ENCODE results near the gene CFAP92.
A peak's percentile ranks its signal among the peaks of the same experiment; 100 is the strongest.

The CFAP92 gene

DNA sequence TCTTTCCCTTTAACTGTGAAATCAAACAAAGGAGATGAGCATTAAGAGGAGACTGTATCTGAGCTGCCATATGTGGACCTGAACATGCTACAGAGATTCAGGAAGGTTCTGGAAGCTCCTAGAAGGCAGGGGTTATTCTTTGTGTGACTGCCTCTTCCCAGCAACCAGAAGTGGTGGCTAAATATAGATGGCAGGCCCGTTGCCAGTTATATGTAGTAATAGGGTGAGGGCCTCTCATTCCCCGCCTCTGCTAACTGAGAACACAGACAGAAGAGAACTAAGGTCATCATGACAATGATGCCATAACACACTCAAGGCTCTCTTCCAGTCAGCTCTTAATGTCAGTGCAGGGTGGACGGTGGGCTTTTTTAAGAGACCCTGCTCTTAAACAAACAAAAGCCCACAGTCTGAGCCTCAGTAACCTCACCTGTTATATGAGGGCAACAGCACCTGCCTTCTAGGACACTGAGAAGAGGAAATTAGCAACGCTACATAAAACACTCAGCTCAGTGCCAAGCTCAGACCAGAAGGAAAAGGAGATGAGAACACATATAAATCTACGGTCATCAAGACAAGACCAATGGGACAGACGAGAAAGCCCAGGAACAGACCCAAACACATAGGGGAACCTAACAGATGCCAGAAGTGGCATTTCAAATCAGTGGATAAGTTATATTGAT is 22.3 kb downstream of the CFAP92 start:
- Histone ChIP-seq H3K23ac (ENCODE audit: low read length) (no peak overlapping the region), H4K8ac (ENCODE audit: low read depth, low read length) (no peak overlapping the region), H3K27ac (ENCODE audit: low read depth, low read length) (no peak overlapping the region), H3K36me3 (ENCODE audit: control insufficient read depth, insufficient read depth, low read length) (no peaks in the 10 kb centered on the region), H4K5ac (ENCODE audit: low read length) (no peak overlapping the region), H3K4me2 (ENCODE audit: low read length) (no peak overlapping the region), H3K4me3 (ENCODE audit: low read length) (no peak overlapping the region), H3K27me3 (ENCODE audit: insufficient read depth, low read length, poor library complexity) (no peaks in the 10 kb centered on the region), H3K79me2 (ENCODE audit: control insufficient read depth, insufficient read depth, low read length) (no peaks in the 10 kb centered on the region), H3K9ac (ENCODE audit: low read length) (no peak overlapping the region), H2AK5ac (ENCODE audit: low read length) (no peak overlapping the region), H3K18ac (ENCODE audit: low read length) (no peak overlapping the region), H2BK120ac (ENCODE audit: low read depth, low read length) (no peak overlapping the region), H3K4ac (ENCODE audit: low read depth, low read length) (no peak overlapping the region), H2BK5ac (ENCODE audit: low read length) (no peak overlapping the region), H3K56ac (ENCODE audit: low read length) (no peak overlapping the region), H3K4me1 (ENCODE audit: control insufficient read depth, low read depth, low read length) (no peaks in the 10 kb centered on the region), H2BK15ac (replicated peaks; ENCODE audit: low read depth) (no peak overlapping the region), H3K79me1 (ENCODE audit: low read length) (no peaks in the 10 kb centered on the region)
- no peak for DNase-seq
- WGBS (ENCODE audit: extremely low coverage, insufficient coverage, low lambda C conversion rate), result no CpG with 5 or more reads among the region's 6 CpGs

DNA sequence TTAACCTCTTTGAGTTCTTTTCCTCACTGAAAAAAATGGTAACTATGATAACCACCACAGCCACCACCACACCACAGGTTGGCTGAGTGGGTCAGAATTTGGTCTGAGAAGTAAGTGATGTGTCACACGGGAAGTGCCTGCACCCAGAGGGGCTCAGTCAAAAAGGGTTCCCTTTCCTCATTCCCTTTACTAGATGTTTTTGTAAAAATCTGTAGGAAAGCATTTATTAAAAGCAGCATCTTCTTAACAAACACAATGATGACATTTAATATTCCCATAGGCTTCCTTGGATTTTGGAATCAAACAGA is 23.2 kb downstream of the CFAP92 start:
- H3K27ac ChIP-seq (ENCODE audit: low read depth, low read length), result no peak overlapping the region
- H3K4me1 ChIP-seq (ENCODE audit: control insufficient read depth, low read depth, low read length), result no peaks in the 10 kb centered on the region
- H3K23ac ChIP-seq (ENCODE audit: low read length), result no peak overlapping the region
- no peak overlapping the region for H3K4ac ChIP-seq (ENCODE audit: low read depth, low read length)
- H3K4me3 ChIP-seq (ENCODE audit: low read length), result no peak overlapping the region
- no peaks in the 10 kb centered on the region for H3K79me1 ChIP-seq (ENCODE audit: low read length)
- H2BK5ac ChIP-seq (ENCODE audit: low read length), result no peak overlapping the region
- H4K8ac ChIP-seq (ENCODE audit: low read depth, low read length), result no peak overlapping the region
- no peak overlapping the region for H3K18ac ChIP-seq (ENCODE audit: low read length)
- no peak overlapping the region for H3K4me2 ChIP-seq (ENCODE audit: low read length)
- DNase-seq, result no peak
- no peak overlapping the region for H2BK15ac ChIP-seq (replicated peaks; ENCODE audit: low read depth)
- H4K5ac ChIP-seq (ENCODE audit: low read length), result no peak overlapping the region
- H3K56ac ChIP-seq (ENCODE audit: low read length), result no peak overlapping the region
- H3K36me3 ChIP-seq (ENCODE audit: control insufficient read depth, insufficient read depth, low read length), result no peaks in the 10 kb centered on the region
- H2BK120ac ChIP-seq (ENCODE audit: low read depth, low read length), result no peak overlapping the region
- no CpG with 5 or more reads among the region's 1 CpG for WGBS (ENCODE audit: extremely low coverage, insufficient coverage, low lambda C conversion rate)
- no peaks in the 10 kb centered on the region for H3K79me2 ChIP-seq (ENCODE audit: control insufficient read depth, insufficient read depth, low read length)
- H2AK5ac ChIP-seq (ENCODE audit: low read length), result no peak overlapping the region
- H3K9ac ChIP-seq (ENCODE audit: low read length), result no peak overlapping the region
- no peaks in the 10 kb centered on the region for H3K27me3 ChIP-seq (ENCODE audit: insufficient read depth, low read length, poor library complexity)

DNA sequence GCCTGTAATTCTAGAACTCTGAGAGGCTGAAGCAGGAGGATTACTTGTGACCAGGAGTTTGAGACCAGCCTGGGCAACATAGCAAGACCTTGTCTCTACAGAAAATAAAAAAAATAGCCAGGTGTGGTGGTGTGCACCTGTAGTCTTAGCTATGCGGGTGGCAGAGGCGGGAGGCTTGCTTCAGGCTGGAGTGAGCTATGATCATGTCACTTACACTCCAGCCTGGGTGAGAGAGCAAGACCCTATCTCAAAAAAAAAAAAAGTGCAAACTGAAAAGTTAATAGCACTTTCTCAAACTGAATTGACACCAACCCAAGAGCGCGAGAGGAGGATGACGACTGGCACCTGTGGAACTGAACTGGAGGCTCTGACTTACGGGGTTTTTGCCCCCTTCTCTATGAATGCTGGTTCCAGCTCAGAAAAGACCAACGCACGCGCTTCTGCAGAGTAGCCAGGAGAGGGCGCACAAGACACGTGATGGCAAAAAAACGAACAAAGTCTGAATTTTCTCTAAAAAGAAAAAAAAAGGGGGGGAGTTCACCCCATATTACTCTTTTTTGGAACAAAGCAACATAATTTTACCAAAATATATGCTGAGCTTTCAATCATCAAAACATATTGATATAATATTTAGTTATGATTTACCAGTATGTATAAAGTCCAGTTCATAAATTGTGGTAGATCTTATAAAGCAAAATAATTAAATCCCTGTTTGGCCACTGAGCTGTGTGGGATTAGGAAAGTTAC is 23.7 kb downstream of the CFAP92 start:
- no peak overlapping the region for H2BK5ac ChIP-seq (ENCODE audit: low read length)
- WGBS (ENCODE audit: extremely low coverage, insufficient coverage, low lambda C conversion rate), result no CpG with 5 or more reads among the region's 12 CpGs
- no peaks in the 10 kb centered on the region for H3K79me1 ChIP-seq (ENCODE audit: low read length)
- H3K4me2 ChIP-seq (ENCODE audit: low read length), result no peak overlapping the region
- no peak overlapping the region for H3K56ac ChIP-seq (ENCODE audit: low read length)
- no peak overlapping the region for H3K27ac ChIP-seq (ENCODE audit: low read depth, low read length)
- DNase-seq, result peak; percentile 44
- no peak overlapping the region for H3K4me3 ChIP-seq (ENCODE audit: low read length)
- no peaks in the 10 kb centered on the region for H3K36me3 ChIP-seq (ENCODE audit: control insufficient read depth, insufficient read depth, low read length)
- no peak overlapping the region for H3K18ac ChIP-seq (ENCODE audit: low read length)
- no peak overlapping the region for H3K9ac ChIP-seq (ENCODE audit: low read length)
- H4K8ac ChIP-seq (ENCODE audit: low read depth, low read length), result no peak overlapping the region
- no peak overlapping the region for H2BK120ac ChIP-seq (ENCODE audit: low read depth, low read length)
- no peak overlapping the region for H2AK5ac ChIP-seq (ENCODE audit: low read length)
- no peaks in the 10 kb centered on the region for H3K79me2 ChIP-seq (ENCODE audit: control insufficient read depth, insufficient read depth, low read length)
- H3K23ac ChIP-seq (ENCODE audit: low read length), result no peak overlapping the region
- H3K4ac ChIP-seq (ENCODE audit: low read depth, low read length), result no peak overlapping the region
- no peak overlapping the region for H2BK15ac ChIP-seq (replicated peaks; ENCODE audit: low read depth)
- no peaks in the 10 kb centered on the region for H3K4me1 ChIP-seq (ENCODE audit: control insufficient read depth, low read depth, low read length)
- no peaks in the 10 kb centered on the region for H3K27me3 ChIP-seq (ENCODE audit: insufficient read depth, low read length, poor library complexity)
- no peak overlapping the region for H4K5ac ChIP-seq (ENCODE audit: low read length)

GRCh38 chr3:128967748-128968355 is 26.0 kb downstream of the CFAP92 start:
- Histone ChIP-seq H3K4me3 (ENCODE audit: low read length) (no peak overlapping the region), H3K36me3 (ENCODE audit: control insufficient read depth, insufficient read depth, low read length) (no peaks in the 10 kb centered on the region), H3K27me3 (ENCODE audit: insufficient read depth, low read length, poor library complexity) (no peaks in the 10 kb centered on the region), H4K8ac (ENCODE audit: low read depth, low read length) (no peak overlapping the region), H3K56ac (ENCODE audit: low read length) (no peak overlapping the region), H3K4me2 (ENCODE audit: low read length) (no peak overlapping the region), H4K5ac (ENCODE audit: low read length) (no peak overlapping the region), H2AK5ac (ENCODE audit: low read length) (no peak overlapping the region), H3K4me1 (ENCODE audit: control insufficient read depth, low read depth, low read length) (no peaks in the 10 kb centered on the region), H3K27ac (ENCODE audit: low read depth, low read length) (no peak overlapping the region), H3K18ac (ENCODE audit: low read length) (no peak overlapping the region), H2BK120ac (ENCODE audit: low read depth, low read length) (no peak overlapping the region), H3K79me1 (ENCODE audit: low read length) (no peaks in the 10 kb centered on the region), H3K9ac (ENCODE audit: low read length) (no peak overlapping the region), H3K4ac (ENCODE audit: low read depth, low read length) (no peak overlapping the region), H3K79me2 (ENCODE audit: control insufficient read depth, insufficient read depth, low read length) (no peaks in the 10 kb centered on the region), H2BK15ac (replicated peaks; ENCODE audit: low read depth) (no peak overlapping the region), H2BK5ac (ENCODE audit: low read length) (no peak overlapping the region), H3K23ac (ENCODE audit: low read length) (no peak overlapping the region)
- DNase-seq, result no peak
- no CpG with 5 or more reads among the region's 6 CpGs for WGBS (ENCODE audit: extremely low coverage, insufficient coverage, low lambda C conversion rate)

DNA sequence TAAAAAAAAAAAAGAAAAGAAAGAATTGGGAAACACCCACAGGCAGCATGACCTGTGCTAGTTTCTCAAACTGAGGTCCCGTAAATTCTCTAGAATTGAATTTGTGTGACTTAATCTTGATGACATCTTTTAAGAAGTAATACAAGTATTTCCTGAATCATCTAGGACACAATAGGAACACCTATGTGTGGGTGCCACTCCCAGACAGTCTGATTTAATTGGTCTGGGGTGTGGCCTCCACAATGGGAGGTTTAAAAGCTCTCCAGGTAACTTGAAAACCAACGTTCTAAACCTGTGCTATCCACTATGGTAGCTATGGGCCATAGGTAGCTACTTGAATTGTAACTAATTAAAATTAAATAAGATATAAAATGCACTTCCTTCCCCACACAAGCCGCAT is 28.1 kb downstream of the CFAP92 start:
- no peak overlapping the region for H2AK5ac ChIP-seq (ENCODE audit: low read length)
- no peak overlapping the region for H3K56ac ChIP-seq (ENCODE audit: low read length)
- no peaks in the 10 kb centered on the region for H3K4me1 ChIP-seq (ENCODE audit: control insufficient read depth, low read depth, low read length)
- no peak overlapping the region for H3K4me3 ChIP-seq (ENCODE audit: low read length)
- H3K23ac ChIP-seq (ENCODE audit: low read length), result no peak overlapping the region
- H3K18ac ChIP-seq (ENCODE audit: low read length), result no peak overlapping the region
- H2BK15ac ChIP-seq (replicated peaks; ENCODE audit: low read depth), result no peak overlapping the region
- no peaks in the 10 kb centered on the region for H3K36me3 ChIP-seq (ENCODE audit: control insufficient read depth, insufficient read depth, low read length)
- no peaks in the 10 kb centered on the region for H3K79me2 ChIP-seq (ENCODE audit: control insufficient read depth, insufficient read depth, low read length)
- no CpG with 5 or more reads among the region's 3 CpGs for WGBS (ENCODE audit: extremely low coverage, insufficient coverage, low lambda C conversion rate)
- H2BK5ac ChIP-seq (ENCODE audit: low read length), result no peak overlapping the region
- no peak overlapping the region for H3K27ac ChIP-seq (ENCODE audit: low read depth, low read length)
- H3K4me2 ChIP-seq (ENCODE audit: low read length), result no peak overlapping the region
- no peak overlapping the region for H3K4ac ChIP-seq (ENCODE audit: low read depth, low read length)
- H3K9ac ChIP-seq (ENCODE audit: low read length), result no peak overlapping the region
- no peak overlapping the region for H4K8ac ChIP-seq (ENCODE audit: low read depth, low read length)
- no peak overlapping the region for H2BK120ac ChIP-seq (ENCODE audit: low read depth, low read length)
- no peaks in the 10 kb centered on the region for H3K27me3 ChIP-seq (ENCODE audit: insufficient read depth, low read length, poor library complexity)
- no peak for DNase-seq
- no peaks in the 10 kb centered on the region for H3K79me1 ChIP-seq (ENCODE audit: low read length)
- no peak overlapping the region for H4K5ac ChIP-seq (ENCODE audit: low read length)
